Measurements from ENCODE around the gene PDGFA. TPM values are rescaled to one million over a fixed set of nuclear protein-coding genes. Genes with fewer than 3 reads are reported as not detected.

PDGFA gene
- total and polyA plus RNA-seq, 2 experiments from 2014 or later, result 35.6 to 43.1 TPM

DNA sequence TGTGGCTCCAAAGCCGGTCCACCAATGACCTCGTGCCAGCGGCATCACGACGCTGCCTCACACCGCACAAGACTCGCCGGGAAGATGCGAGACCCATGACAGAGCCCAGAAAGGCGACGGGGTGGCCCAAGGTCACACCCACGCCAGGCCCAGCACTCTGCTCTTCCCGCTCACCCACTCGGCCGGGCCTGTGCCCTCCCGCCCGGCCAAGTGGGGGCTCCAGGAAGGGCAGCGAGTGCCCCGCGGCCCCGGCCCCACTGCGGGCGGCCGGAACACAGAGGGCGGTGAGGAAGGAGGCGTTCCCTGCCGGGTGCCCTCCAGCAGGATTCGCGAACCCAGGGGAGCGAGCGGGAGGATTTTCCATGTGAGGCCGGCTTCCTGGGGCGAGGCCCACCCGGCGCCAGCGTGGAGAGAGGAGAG, 56.3 kb downstream of the PDGFA start:
- H3K4me2 ChIP-seq, result no peak overlapping the region
- no peaks in the 10 kb centered on the region for H3K9me2 ChIP-seq (ENCODE audit: insufficient read depth)
- Mint-ChIP-seq H3K36me3 (ENCODE audit: low read depth) (peaks cover 13% of the 10 kb centered on the region; the same call in 2 of the 3 replicates), H3K4me1 (peaks cover 21% of the 10 kb centered on the region), H3K27ac (no peak overlapping the region), H3K27me3 (ENCODE audit: insufficient read depth, low read depth, poor library complexity) (peaks cover 22% of the 10 kb centered on the region), H3K9me3 (peaks cover 14% of the 10 kb centered on the region), H3K4me3 (no peak overlapping the region)
- no peak overlapping the region for H3K27ac ChIP-seq (ENCODE audit: low read depth)
- DNase-seq (ENCODE audit: low spot score), result no peak
- H2AFZ ChIP-seq, result peak overlapping the region; percentile 38; the same call in 1 of the 2 replicates
- no peak for ATAC-seq
- H3K27me3 ChIP-seq (ENCODE audit: insufficient read depth), result no peaks in the 10 kb centered on the region
- no peak overlapping the region for H3K4me3 ChIP-seq
- TF ChIP-seq ETS1 (IDR thresholded peaks at IDR 0.05) (no peak), ZNF331 (CRISPR knock-in tag; IDR thresholded peaks at IDR 0.05; ENCODE audit: low read depth) (no peak)
- no peaks in the 10 kb centered on the region for H4K20me1 ChIP-seq (replicated peaks; ENCODE audit: insufficient read depth)
- H3F3A ChIP-seq (replicated peaks; ENCODE audit: low read depth), result no peaks in the 10 kb centered on the region
- no peaks in the 10 kb centered on the region for H3K36me3 ChIP-seq (ENCODE audit: insufficient read depth)
- no peaks in the 10 kb centered on the region for H3K4me1 ChIP-seq (ENCODE audit: insufficient read depth)
- H3K79me2 ChIP-seq (replicated peaks; ENCODE audit: insufficient read depth), result no peaks in the 10 kb centered on the region

- no peaks in the 10 kb centered on the region for H3K27me3 ChIP-seq (ENCODE audit: insufficient read depth)
- no peaks in the 10 kb centered on the region for H3K36me3 ChIP-seq (ENCODE audit: insufficient read depth)
- no peaks in the 10 kb centered on the region for H3K4me1 ChIP-seq (ENCODE audit: insufficient read depth)
- H3K9me2 ChIP-seq (ENCODE audit: insufficient read depth), result no peaks in the 10 kb centered on the region
- H3F3A ChIP-seq (replicated peaks; ENCODE audit: low read depth), result no peaks in the 10 kb centered on the region
- no peak overlapping the region for H3K27ac ChIP-seq (ENCODE audit: low read depth)
- H3K4me3 ChIP-seq, result no peak overlapping the region
- peaks cover 5% of the 10 kb centered on the region for H3K9me3 Mint-ChIP-seq
- no peak overlapping the region for H3K4me2 ChIP-seq
- H4K20me1 ChIP-seq (replicated peaks; ENCODE audit: insufficient read depth), result no peaks in the 10 kb centered on the region
- no peak overlapping the region for H3K27ac Mint-ChIP-seq
- peaks cover 13% of the 10 kb centered on the region for H3K27me3 Mint-ChIP-seq (ENCODE audit: insufficient read depth, low read depth, poor library complexity)
- H3K79me2 ChIP-seq (replicated peaks; ENCODE audit: insufficient read depth), result no peaks in the 10 kb centered on the region
- no peak for DNase-seq (ENCODE audit: low spot score)
- H3K4me1 Mint-ChIP-seq, result peaks cover 21% of the 10 kb centered on the region
- peaks cover 4% of the 10 kb centered on the region; the same call in 2 of the 3 replicates for H3K36me3 Mint-ChIP-seq (ENCODE audit: low read depth)
- TF ChIP-seq ZNF331 (CRISPR knock-in tag; IDR thresholded peaks at IDR 0.05; ENCODE audit: low read depth) (no peak), CTCF (conservative IDR thresholded peaks at IDR 0.05; ENCODE audit: low read depth in 2 of 2) (no peak), CREB1 (CRISPR knock-in tag; IDR thresholded peaks at IDR 0.05; ENCODE audit: low read depth) (no peak), ETS1 (IDR thresholded peaks at IDR 0.05) (no peak), JUNB (IDR thresholded peaks at IDR 0.05; ENCODE audit: unreplicated experiment) (no peak)
- TF ChIP-seq, protein P1, sequence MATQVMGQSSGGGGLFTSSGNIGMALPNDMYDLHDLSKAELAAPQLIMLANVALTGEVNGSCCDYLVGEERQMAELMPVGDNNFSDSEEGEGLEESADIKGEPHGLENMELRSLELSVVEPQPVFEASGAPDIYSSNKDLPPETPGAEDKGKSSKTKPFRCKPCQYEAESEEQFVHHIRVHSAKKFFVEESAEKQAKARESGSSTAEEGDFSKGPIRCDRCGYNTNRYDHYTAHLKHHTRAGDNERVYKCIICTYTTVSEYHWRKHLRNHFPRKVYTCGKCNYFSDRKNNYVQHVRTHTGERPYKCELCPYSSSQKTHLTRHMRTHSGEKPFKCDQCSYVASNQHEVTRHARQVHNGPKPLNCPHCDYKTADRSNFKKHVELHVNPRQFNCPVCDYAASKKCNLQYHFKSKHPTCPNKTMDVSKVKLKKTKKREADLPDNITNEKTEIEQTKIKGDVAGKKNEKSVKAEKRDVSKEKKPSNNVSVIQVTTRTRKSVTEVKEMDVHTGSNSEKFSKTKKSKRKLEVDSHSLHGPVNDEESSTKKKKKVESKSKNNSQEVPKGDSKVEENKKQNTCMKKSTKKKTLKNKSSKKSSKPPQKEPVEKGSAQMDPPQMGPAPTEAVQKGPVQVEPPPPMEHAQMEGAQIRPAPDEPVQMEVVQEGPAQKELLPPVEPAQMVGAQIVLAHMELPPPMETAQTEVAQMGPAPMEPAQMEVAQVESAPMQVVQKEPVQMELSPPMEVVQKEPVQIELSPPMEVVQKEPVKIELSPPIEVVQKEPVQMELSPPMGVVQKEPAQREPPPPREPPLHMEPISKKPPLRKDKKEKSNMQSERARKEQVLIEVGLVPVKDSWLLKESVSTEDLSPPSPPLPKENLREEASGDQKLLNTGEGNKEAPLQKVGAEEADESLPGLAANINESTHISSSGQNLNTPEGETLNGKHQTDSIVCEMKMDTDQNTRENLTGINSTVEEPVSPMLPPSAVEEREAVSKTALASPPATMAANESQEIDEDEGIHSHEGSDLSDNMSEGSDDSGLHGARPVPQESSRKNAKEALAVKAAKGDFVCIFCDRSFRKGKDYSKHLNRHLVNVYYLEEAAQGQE (IDR thresholded peaks at IDR 0.05; ENCODE audit: unreplicated experiment), result no peak
- H3K4me3 Mint-ChIP-seq, result no peak overlapping the region
- ATAC-seq, result peak; percentile 34
- peak overlapping the region; percentile 74 for H2AFZ ChIP-seq
Observed at GRCh38 chr7:462173-463103, 57.2 kb downstream of the PDGFA start.

All from GM23338 (cell line).